Tibial nerve (tissue), 4 donors: Measurements from ENCODE around the gene TM2D3.

Experiments used
- EP300 ChIP-seq, 2 donors: sonication (generic); formaldehyde crosslinking; IDR thresholded peaks; one replicate each; pipeline ENCODE4 v1.6.1; 2017; ENCODE audit warnings: antibody characterized with exemption in 2 of 2, mild to moderate bottlenecking in 1 of 2
- POLR2A ChIP-seq, 2 donors: fragments of 450-650 bp; IDR thresholded peaks; one replicate each; pipeline ENCODE4 v1.6.1; 2017; ENCODE audit warnings: antibody characterized with exemption in 2 of 2, mild to moderate bottlenecking in 2 of 2, moderate library complexity in 2 of 2
- TF ChIP-seq, protein P1 (sequence below), 5 experiments: fragments of 200-600 bp in 3 of 5; fragments of 450-650 bp in 2 of 5; sonication (generic) in 3 of 5; IDR thresholded peaks; one replicate each; pipeline ENCODE4 v1.5.1; 2016 to 2019; ENCODE audit warnings: antibody characterized with exemption in 5 of 5, mild to moderate bottlenecking in 3 of 5, moderate library complexity in 2 of 5

DNA sequence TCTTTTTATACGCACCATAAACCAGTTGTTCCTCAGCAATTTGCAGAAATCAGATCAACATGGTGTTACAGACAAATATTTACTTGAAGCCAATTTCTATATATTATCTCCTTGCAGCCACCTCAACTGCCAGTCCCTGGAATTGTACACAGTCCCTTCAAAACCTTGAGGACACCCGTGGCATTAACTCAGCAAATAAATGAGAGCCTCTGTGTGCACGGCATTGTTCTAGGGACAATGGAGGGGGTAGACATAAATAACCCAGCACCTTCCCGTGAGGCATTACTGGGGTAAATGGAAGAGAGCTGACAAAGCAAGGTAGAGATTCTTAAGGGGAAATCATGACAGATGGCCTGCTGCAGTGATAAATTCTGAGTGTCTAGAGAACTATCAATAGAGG, 12.5 kb downstream of the TM2D3 start:
- TF ChIP-seq POLR2A (IDR thresholded peaks at IDR 0.05) (no peak), EP300 (IDR thresholded peaks at IDR 0.05) (no peak)
- TF ChIP-seq, protein P1, sequence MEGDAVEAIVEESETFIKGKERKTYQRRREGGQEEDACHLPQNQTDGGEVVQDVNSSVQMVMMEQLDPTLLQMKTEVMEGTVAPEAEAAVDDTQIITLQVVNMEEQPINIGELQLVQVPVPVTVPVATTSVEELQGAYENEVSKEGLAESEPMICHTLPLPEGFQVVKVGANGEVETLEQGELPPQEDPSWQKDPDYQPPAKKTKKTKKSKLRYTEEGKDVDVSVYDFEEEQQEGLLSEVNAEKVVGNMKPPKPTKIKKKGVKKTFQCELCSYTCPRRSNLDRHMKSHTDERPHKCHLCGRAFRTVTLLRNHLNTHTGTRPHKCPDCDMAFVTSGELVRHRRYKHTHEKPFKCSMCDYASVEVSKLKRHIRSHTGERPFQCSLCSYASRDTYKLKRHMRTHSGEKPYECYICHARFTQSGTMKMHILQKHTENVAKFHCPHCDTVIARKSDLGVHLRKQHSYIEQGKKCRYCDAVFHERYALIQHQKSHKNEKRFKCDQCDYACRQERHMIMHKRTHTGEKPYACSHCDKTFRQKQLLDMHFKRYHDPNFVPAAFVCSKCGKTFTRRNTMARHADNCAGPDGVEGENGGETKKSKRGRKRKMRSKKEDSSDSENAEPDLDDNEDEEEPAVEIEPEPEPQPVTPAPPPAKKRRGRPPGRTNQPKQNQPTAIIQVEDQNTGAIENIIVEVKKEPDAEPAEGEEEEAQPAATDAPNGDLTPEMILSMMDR (IDR thresholded peaks at IDR 0.05) = no peak
